Right lobe of liver (tissue), 4 donors: ENCODE results near the gene ALK.

Source experiments
- CTCF ChIP-seq, 4 donors: fragments of 200-600 bp in 3 of 4; fragments of 450-650 bp in 1 of 4; IDR thresholded peaks; one replicate each; pipeline versions ENCODE4 v1.5.1 to v1.8.0; 2016 to 2022; ENCODE audit warnings: antibody characterized with exemption in 4 of 4, mild to moderate bottlenecking in 2 of 4
- POLR2A ChIP-seq: fragments of 450-650 bp; IDR thresholded peaks from one replicate; pipeline ENCODE4 v1.6.1; 2017; ENCODE audit warnings: antibody characterized with exemption, mild to moderate bottlenecking
- donor health status: DM: no; HTN: no; CAD: no.
- donor health status: DM: no; HTN: no; CAD: no.
- donor health status: DM: no; HTN: yes; CAD: no.

- TF ChIP-seq CTCF (IDR thresholded peaks at IDR 0.05) (no peak), POLR2A (no peak)
These were observed 445.9 kb downstream of the ALK start for GRCh38 chr2:29475499-29475898.
